Right kidney (tissue), 1 donor: ENCODE data around the gene AADACL4.
"Not testable (repeated sequence)": the region's sequence is repeated elsewhere in the genome, so short reads cannot be mapped to it uniquely, and the experiment has no call there.

Experiments used
- DNase-seq: peaks from one replicate; pipeline ENCODE4 v3.0.0-alpha.2; 2016

AADACL4 gene

DNA sequence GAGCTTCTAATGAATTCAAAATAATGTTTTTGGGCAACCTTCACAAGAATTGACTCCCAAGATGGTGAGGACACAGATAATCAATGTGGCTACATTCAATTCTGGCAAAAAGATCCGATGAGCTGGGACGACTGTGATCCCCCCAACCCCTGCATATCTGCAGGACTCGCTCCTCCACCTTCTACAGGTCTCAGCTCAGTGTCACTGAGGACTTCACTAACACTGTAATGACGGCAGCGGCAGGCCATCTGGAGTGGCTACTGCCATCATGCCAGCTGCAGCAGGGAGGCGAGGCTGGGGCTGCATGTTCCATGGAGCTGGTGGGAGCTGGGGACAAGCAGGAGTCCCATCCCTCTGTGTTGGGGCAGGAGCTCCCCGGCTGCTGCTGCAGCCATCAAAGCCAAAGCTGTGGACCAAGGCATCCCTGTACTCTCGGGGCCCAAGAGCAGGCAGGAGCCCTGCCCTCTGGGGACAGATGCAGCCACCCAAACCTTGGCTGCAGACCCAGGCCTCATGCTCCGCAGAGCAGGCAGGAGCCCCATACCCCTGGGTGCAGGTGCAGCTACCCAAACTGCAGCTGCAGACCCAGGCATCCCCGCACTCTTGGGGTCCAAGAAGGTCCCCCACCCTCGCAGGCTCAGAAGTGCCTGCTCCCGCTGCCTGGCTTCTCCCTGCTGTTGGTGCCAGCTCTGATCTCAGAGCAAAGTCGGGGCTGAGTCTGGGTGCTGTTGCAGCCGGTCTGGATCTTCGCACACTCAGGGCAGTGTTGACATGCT lies 13.7 kb upstream of the AADACL4 start:
- no peak for DNase-seq

DNA sequence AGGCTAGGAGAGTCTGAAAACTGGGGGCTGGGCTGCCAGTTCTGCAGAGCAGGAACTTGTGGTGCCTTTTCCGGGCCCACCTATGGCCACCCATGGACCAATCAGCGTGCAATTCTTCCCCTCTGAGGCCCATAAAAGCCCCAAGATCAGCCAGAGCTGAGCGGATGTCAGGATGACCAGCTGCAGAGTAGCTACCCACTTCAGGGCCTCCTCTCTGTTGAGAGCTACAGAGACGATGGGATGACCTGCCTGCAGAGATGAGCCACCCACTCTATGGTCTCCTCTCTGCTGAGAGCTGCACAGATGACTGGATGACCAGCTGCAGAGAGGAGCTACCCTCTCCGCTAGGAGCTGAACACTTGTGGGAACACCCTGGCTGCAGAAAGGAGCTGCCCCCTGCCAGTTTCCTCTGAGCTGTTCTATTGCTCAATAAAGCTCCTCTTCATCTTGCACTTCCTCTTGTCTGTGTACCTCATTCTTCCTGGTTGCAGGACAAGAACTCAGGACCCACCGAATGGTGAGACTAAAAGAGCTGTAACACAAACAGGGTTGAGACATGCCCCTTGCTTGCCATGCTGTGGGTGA lies 12.8 kb upstream of the AADACL4 start:
- no peak for DNase-seq

- DNase-seq = no peak
Measured at GRCh38 chr1:12631571-12631970, 12.3 kb upstream of the AADACL4 start.

DNA sequence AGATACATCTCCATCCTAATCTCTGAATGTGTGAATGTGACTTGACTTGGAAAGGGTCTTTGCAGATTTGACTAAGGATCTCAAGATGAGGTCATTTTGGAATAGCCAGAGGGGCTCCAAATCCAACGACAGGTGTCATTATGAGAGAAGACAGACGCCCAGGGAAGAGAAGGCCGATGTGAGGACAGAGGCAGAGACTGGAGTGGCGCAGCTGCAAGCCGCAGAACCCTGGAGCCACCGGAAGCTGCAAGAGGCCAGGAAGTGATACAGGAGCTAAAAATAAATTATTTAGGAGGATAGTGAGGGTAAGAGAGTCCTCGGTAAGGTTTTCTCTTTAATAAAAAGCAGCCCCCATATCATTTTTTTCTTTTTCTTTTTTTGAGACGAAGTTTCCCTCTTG lies 9.7 kb upstream of the AADACL4 start:
- DNase-seq = no peak

GRCh38 chr1:12634696-12635202 lies 9.1 kb upstream of the AADACL4 start:
- DNase-seq = no peak

- DNase-seq = peak; percentile 52
Measured at GRCh38 chr1:12636098-12636950, 7.6 kb upstream of the AADACL4 start.

DNA sequence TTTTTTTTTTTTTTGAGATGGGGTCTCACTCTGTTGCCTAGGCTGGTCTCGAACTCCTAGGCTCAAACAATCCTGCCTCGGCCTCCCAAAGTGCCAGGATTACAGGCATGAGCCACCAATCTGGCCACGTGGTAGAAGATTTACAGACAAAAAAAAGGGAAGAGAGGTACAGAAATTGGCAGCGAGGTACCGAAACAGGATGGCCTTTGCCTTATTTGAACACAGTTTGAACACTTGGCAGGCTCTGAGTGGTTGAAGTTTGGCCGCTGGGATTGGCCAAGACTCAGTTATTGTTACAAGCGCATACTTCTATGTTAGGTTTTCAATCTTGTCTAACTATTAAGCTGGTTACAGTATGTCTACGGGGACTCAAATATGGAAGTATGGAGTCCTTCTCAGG lies 6.2 kb upstream of the AADACL4 start:
- no peak for DNase-seq

DNA sequence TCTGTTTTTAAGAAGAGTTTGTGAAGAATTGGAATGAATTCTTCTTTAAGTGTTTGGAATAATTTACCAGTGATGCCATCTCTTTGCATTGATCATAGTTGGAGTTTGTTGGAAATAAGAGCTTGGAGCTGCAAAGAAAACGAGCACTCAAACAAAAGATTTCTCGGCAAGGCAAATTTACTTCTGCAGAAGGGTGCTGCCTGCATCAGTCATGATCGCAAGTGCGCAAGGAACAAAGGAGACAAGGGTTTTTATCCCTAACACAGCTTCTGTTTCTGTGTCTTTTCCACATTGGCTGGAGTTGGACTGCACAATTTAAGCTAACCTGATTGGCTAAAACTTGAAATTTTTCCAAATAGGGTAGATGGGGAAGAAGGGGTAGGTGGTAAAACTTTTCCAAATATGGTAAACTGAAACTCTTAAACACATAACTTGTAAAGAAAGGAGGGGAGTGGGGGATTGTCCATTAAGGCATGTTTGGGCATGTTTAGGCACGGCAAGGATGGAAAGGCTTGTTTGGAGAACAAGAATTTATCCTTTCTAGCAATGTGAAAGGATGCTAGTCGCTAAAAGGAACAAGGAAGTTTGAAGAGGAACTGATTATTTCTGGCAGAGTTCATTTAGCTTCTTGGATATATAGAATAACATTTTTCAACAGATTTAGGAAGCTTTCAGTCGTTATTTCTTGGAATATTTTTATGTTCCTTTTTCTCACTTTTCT lies 3.5 kb upstream of the AADACL4 start:
- no peak for DNase-seq

GRCh38 chr1:12640958-12641272 lies 3.0 kb upstream of the AADACL4 start:
- no peak for DNase-seq

DNA sequence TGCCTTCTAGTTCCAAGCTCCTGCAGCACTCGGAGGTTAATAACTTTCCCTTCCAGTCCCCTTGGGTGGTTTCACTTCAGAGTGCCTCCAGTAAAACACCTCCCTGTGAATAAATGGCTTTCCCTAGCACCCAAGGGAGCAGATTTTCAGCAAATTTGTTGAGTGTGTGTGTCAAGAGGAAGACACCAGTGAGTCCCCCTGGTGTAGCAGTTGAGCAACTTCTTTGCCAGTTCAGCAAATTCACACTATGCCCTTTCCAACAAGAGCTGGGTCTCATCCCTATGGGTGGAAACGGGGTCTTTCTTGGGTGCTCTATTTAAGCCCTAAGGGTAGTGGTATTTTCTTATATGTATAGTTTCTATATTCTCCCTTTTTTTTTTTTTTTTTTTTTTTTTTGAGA lies 806 bp upstream of the AADACL4 start:
- no peak for DNase-seq

DNA sequence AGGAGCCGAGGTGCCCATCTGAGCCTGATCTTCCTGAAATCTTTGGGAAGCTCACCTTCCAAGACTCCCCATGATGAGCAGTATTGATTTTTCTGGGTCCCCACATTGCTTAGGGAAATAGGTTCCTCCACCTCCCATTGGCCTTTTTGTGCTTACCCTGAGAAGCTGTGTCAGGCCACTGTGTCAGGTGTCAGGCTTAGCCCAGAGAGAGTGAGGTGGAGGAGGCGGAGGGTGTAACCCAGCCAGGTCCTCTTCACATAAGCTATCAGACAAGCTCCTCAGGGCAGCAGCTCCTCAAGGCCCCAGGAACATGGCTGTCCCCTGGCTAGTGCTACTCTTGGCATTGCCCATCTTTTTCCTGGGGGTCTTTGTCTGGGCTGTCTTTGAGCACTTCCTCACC lies 352 bp downstream of the AADACL4 start:
- no peak for DNase-seq

GRCh38 chr1:12644829-12645228 lies 944 bp downstream of the AADACL4 start:
- DNase-seq = no peak

DNA sequence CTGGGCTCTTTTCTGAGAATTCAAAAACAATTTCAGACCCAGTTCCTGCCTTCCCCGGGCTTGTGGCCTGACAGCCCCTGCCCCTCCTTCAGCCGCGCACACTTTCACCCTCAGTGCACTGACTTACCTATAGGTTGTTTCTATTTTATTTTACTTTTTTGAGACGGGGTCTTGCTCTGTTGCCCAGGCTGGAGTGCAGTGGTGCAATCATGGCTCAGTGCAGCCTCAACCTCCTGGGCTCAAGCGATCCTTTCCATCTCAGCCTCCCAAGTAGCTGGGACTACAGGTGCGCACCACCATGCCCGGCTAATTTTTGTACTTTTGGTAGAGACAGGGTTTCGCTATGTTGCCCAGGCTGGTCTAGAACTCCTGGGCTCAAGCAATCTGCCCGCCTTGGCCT lies 1.5 kb downstream of the AADACL4 start:
- DNase-seq = not testable (repeated sequence)

GRCh38 chr1:12648741-12649140 lies 4.9 kb downstream of the AADACL4 start:
- DNase-seq = no peak

DNA sequence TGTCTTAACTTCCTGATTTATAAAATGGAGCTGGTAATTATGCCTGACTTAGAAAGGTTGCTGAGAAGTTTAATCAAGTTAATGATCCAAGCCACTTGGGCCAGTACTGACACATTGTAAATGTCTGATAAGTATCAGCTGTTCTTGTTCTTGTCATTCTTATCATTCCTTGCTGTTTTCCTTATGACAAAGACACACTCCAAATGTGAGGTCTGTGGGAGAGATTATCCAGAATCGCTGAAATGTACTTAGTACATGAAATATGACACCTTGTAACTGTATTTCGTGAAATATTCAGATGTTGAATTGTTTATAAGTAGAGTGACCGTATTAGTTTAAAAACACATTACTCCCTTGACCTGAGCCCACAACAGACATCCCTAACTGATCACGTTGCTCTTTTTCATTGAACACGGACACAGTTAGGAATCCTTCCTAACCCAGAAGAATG lies 6.1 kb downstream of the AADACL4 start:
- peak; percentile 57 for DNase-seq

DNA sequence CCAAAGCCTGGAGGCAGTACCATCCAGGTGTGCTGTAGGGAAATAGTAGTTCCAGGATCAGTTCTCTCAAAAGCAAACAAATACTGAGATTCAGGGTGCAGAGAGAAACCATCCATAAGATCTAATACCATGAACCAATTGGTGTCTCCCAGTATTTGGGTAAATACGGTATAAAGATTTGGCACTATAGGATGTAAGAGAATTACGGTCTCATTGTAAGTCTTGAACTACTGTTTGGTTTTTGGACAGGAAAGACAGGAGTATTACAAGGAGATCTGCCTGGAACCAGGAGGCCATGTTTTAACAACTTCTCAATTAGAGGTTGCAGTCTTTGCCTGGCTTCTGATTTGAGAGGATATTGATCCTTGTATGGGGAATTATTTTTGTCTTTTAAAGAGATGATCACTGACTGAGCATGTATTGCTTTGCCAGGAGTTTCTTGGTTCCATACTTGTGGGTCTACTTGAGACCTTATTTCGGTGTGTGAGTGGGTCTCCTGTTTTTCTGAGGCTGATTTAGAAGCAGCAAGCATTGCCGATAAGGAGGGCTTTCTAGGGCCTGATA lies 10.2 kb downstream of the AADACL4 start:
- no peak for DNase-seq

- no peak for DNase-seq
Measured at GRCh38 chr1:12654657-12655056, 10.8 kb downstream of the AADACL4 start.

GRCh38 chr1:12656575-12656974 lies 12.7 kb downstream of the AADACL4 start:
- DNase-seq = no peak

DNA sequence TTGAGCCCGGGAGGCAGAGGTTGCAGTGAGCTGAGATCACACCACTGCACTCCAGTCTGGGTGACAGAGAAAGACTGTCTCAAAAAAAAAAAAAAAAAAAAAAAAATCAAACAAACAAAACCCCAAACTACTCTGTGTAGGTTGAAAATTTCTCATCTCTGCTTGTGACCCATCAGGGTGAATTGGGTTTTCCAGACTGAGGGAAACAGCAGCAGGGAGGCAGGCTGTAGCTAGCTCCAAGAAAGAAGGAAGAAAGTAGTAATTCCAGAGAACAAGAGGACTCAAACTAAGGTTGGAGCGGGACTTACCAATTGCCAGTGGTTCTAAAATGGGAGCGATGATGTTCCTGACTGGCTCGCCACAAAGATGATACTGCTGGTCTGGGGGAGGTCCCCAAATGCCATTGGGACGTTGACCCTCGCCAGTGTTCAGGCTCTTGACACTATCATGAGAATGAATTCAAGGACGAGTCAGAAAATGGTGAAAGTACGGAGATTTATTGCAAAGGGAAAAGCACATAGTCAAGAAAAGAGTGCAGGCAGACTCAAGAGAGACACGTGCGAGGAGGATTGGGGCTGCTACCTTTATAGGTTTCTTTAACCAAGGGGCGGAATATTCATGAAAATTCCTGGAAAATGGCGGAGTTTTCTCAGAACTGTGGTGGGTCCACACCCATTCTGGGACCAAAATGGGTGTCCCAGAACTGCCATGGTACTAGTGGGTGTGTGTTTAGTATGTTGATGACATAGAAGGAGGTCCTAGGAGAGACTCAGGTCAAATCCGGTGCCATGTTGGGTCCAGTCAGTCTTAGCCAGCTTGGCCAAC lies 13.4 kb downstream of the AADACL4 start:
- DNase-seq = no peak

- DNase-seq = not testable (repeated sequence)
Measured at GRCh38 chr1:12657885-12658512, 14.1 kb downstream of the AADACL4 start.
